ENCODE data around the gene SPEM2. TPM values are rescaled to one million over a fixed set of nuclear protein-coding genes. Genes with fewer than 3 reads are reported as not detected.

Gene SPEM2
- total RNA-seq, 1 experiment from 2014 or later, result not detected

DNA sequence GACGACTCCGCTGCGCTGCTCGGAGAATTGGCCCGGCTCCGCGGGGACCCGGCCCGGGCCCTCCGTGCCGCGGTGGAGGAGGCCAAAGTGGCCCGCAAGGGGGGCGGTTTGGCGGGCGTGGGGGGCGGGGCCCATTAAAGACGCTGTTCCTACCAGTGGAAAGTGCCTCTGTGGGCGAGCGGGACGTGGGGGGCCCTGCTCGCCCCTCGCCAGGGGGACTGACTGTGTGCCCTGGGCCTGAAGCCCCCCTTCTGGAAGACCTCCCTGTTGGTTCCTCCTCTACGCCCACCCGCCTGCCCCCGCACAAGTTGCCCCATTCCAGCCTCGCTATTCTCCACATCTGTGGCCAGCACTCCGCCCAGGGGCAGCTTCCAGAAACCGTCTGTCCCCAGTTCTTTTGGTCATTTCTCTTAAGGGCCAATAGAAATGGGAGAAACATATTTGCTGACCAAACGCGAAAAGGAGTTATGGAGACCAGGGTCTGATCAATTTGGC, 12.0 kb downstream of the SPEM2 start:
- no peaks in the 10 kb centered on the region for H3K9me2 ChIP-seq (ENCODE audit: insufficient read depth)
- intact Hi-C loops (cut with micrococcal nuclease), result loop anchor here (1.0 to 10.0 kb wide), 6 partner anchors 43 to 249 kb away; partner anchors contain the start of genes CLDN7, PLSCR3, POLR2A and SENP3
- H2AFZ ChIP-seq (ENCODE audit: low read depth, low read length, poor library complexity, severe bottlenecking), result no peak overlapping the region
- TF ChIP-seq EZH2phosphoT487 (IDR thresholded peaks at IDR 0.05; ENCODE audit: borderline replicate concordance) (no peak), ELF1 (IDR thresholded peaks at IDR 0.05; ENCODE audit: borderline replicate concordance, low read depth) (no peak), CBX3 (IDR thresholded peaks at IDR 0.05; ENCODE audit: low read depth) (no peak), EGR1 (IDR thresholded peaks at IDR 0.05; ENCODE audit: low read depth) (no peak), YY1 (IDR thresholded peaks at IDR 0.05; ENCODE audit: extremely low read depth, insufficient replicate concordance, low read depth, low read length) (no peak), MAX (IDR thresholded peaks at IDR 0.05) (no peak), ZBTB33 (IDR thresholded peaks at IDR 0.05; ENCODE audit: extremely low read depth, insufficient replicate concordance, low read length) (no peak), FOSL1 (IDR thresholded peaks at IDR 0.05; ENCODE audit: low read depth) (no peak), SIN3A (IDR thresholded peaks at IDR 0.05; ENCODE audit: low read depth) (no peak), ATF3 (IDR thresholded peaks at IDR 0.05) (no peak), EZH2 (IDR thresholded peaks at IDR 0.05) (no peak), JUND (IDR thresholded peaks at IDR 0.05) (no peak), ZFX (IDR thresholded peaks at IDR 0.05) (no peak), SRF (IDR thresholded peaks at IDR 0.05; ENCODE audit: low read depth) (no peak)
- TF ChIP-seq, protein P1, sequence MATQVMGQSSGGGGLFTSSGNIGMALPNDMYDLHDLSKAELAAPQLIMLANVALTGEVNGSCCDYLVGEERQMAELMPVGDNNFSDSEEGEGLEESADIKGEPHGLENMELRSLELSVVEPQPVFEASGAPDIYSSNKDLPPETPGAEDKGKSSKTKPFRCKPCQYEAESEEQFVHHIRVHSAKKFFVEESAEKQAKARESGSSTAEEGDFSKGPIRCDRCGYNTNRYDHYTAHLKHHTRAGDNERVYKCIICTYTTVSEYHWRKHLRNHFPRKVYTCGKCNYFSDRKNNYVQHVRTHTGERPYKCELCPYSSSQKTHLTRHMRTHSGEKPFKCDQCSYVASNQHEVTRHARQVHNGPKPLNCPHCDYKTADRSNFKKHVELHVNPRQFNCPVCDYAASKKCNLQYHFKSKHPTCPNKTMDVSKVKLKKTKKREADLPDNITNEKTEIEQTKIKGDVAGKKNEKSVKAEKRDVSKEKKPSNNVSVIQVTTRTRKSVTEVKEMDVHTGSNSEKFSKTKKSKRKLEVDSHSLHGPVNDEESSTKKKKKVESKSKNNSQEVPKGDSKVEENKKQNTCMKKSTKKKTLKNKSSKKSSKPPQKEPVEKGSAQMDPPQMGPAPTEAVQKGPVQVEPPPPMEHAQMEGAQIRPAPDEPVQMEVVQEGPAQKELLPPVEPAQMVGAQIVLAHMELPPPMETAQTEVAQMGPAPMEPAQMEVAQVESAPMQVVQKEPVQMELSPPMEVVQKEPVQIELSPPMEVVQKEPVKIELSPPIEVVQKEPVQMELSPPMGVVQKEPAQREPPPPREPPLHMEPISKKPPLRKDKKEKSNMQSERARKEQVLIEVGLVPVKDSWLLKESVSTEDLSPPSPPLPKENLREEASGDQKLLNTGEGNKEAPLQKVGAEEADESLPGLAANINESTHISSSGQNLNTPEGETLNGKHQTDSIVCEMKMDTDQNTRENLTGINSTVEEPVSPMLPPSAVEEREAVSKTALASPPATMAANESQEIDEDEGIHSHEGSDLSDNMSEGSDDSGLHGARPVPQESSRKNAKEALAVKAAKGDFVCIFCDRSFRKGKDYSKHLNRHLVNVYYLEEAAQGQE (IDR thresholded peaks at IDR 0.05; ENCODE audit: low read depth), result no peak
- CTCF ChIA-PET, result interaction anchor here (1.0 to 3.4 kb wide), 12 partner anchors 7 to 123 kb away, joined by 3 to 28 read pairs (median 6); partner anchors contain the start of genes CHRNB1, PLSCR3, SENP3 and TMEM256
- no peaks in the 10 kb centered on the region for H3K27me3 ChIP-seq (ENCODE audit: insufficient read depth, low read length)
- DNase-seq (ENCODE audit: low read depth, low spot score), result no peak
- peak overlapping the region; percentile 95 for H3K27ac ChIP-seq (ENCODE audit: low read depth, low read length)
- ATAC-seq, result no peak
- RAD21 ChIA-PET (ENCODE audit: low non-redundant PET in 1 of 2, low total read pairs in 2 of 2, uncharacterized antibody in 2 of 2, unreplicated experiment in 2 of 2), result interaction anchor here in 1 of 2 experiments (1.0 to 2.4 kb wide), 2 partner anchors 81 to 156 kb away, joined by 3 to 6 read pairs; partner anchors contain the start of gene SLC2A4
- POLR2A ChIA-PET, result interaction anchor here (0.9 to 2.9 kb wide), 7 partner anchors 7 to 250 kb away, joined by 3 to 33 read pairs (median 6); partner anchors contain the start of genes CHRNB1, SPEM2, TMEM256 and TNK1
- H3K79me2 ChIP-seq (ENCODE audit: insufficient read depth, low read length), result no peaks in the 10 kb centered on the region
- peak overlapping the region; percentile 99 for H3K4me2 ChIP-seq (ENCODE audit: low read length)
- no peaks in the 10 kb centered on the region for H4K20me1 ChIP-seq (ENCODE audit: insufficient read depth)
- H3K4me3 ChIP-seq (replicated peaks in 1 of 2; ENCODE audit: low read depth in 1 of 2, low read length in 2 of 2), result peak overlapping the region; percentile 9 to 69; a peak in 1 of 4 replicates
- H3K9ac ChIP-seq (ENCODE audit: low read length), result peak overlapping the region; percentile 77
- no peaks in the 10 kb centered on the region; a peak in 1 of 4 replicates for H3K9me3 ChIP-seq (ENCODE audit: control insufficient read depth in 1 of 2, insufficient read depth in 1 of 2, low read depth in 1 of 2, low read length in 2 of 2)
- H3K4me1 ChIP-seq (ENCODE audit: control insufficient read depth in 1 of 2, insufficient read depth in 2 of 2, low read length in 2 of 2), result peaks cover 13 to 32% of the 10 kb centered on the region in 2 experiments
- H3K36me3 ChIP-seq (ENCODE audit: control insufficient read depth in 1 of 2, insufficient read depth in 2 of 2, low read length in 2 of 2), result no peaks in the 10 kb centered on the region
- no TSS peak for BruUV-seq (replicated peaks)

Data from HCT116 (cell line).